ENCODE results near the gene UBE2U.
"Not testable (repeated sequence)": the region's sequence is repeated elsewhere in the genome, so short reads cannot be mapped to it uniquely, and the experiment has no call there.

UBE2U gene

GRCh38 chr1:64236541-64236954 is 33.1 kb downstream of the UBE2U start:
- DNase-seq (ENCODE audit: low read depth in 2 of 2, low spot score in 1 of 2): no peak

- not testable (repeated sequence) for DNase-seq (ENCODE audit: low read depth in 2 of 2, low spot score in 1 of 2)
Measured at GRCh38 chr1:64239519-64239918, 36.1 kb downstream of the UBE2U start.

- DNase-seq (ENCODE audit: low read depth in 2 of 2, low spot score in 1 of 2): no peak
Measured at GRCh38 chr1:64240206-64240605, 36.8 kb downstream of the UBE2U start.

DNA sequence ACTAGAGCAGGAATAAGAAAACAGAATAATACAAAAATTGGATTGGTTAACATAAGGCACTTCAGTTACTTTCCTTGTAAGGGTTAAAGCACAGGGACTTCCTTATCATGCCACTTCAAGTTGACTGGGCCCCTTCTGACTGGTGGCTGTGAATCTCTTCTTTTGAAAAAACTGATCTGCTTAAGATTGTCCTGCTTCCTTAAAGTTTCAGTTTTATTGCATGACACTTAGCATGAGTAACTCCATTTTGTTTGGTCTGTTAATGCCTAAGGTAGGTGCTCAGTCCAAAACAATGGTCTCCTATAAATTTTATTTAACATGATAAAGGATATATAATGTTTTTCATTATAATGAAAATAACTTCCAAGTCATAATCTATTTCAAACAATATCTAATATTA is 37.6 kb downstream of the UBE2U start:
- no peak for DNase-seq (ENCODE audit: low read depth in 2 of 2, low spot score in 1 of 2)

DNA sequence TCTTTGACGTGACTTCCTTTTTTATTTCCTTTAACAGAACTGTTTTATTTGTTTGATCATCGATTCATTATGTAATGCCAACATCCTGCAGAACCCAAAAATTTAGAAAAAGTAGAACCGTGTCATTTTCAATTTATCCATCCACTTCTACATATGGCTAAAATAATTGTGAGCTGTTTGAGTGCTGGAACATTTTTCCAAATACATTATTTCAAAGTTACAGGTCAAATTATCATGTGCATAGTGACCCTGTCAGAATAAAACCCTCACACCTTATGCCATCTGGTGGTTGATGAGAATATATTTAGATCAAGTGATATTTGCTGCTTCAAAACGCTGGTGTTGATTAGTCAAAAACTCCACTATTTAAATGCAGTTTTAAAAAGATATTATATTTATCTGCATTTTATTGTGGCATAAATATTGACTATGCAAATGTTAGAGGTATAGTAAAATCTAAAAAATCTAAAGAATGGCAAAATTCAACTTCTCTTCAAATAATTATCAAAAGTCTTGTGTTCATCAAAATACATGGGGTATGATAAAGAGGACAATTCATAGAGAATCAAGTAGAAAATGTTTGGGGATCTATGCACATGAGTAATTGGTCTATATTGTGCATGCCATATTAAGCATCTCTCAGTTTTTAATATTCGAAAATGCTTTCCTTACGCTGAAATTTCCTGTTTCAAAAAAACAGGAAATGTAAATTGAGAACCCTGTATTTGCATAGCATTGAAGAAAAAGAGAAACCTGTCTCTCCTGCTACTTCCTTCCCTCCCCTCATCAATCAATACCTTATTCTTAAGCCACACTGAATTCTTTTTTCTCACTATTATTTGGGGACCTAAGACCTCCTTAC is 39.7 kb downstream of the UBE2U start:
- no peak for DNase-seq (ENCODE audit: low read depth in 2 of 2, low spot score in 1 of 2)

DNA sequence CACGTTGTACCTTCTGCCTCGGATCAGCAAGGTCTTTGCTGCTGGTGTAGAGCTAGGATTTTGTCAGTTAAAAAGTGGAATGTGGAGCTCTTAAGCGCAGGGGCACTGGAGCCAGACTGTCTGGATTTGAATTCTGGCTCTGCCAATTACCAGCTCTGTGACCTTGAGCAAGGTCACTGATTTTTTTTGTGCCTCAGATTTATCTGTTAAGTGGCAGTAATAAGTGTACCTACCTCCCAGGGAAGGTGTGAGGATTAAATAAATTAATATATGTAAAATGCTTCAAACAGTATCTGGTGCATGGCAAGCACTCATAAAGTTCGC is 40.3 kb downstream of the UBE2U start:
- DNase-seq (ENCODE audit: low read depth in 2 of 2, low spot score in 1 of 2): no peak

DNA sequence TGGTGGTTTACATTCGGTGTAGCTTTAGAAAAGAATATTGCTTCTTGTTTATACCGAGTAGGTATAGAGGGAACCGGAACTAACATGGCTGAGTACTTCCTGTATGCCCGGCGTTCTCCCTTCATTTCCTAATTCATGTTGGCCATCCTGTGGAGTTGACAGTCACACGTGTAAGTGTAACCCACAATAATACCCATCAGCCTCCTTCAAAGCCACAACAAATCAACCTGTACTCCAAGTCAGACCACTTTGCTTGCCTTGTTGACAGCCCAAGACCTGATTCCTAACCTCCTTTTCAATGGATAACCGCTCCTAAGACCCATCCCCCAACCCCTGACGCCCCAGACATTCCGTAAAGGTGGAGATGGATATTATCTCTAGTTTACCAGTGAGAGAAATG is 42.1 kb downstream of the UBE2U start:
- DNase-seq (ENCODE audit: low read depth in 2 of 2, low spot score in 1 of 2): no peak

DNA sequence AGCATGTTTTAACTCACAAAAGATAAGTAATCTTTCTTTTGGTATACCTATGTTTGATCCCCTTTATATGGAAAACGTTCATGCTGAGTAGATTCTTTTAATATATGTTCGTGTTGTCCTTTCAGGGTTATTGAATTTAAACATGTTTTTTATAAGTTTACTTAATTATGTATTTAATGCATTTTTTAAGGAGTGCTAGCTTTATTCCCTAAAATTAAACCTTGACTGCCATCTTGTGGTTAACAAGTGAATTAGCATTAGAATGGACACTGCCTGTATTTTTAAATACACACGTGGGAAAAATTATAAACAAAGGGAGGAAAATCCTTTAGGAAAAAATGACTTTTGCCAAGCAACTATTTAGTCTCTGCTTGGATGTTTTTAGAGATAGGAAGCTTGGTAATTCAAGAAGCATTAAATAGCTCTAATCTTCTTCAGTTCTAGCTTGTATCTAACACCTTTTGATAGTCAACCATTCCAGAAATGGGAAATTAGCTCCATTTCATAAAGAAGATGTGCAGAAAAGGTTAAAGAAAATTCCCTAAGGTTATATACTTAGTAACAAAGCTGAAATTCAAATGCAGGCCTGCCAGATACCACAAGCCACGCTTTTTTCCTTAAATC is 43.0 kb downstream of the UBE2U start:
- DNase-seq (ENCODE audit: low read depth in 2 of 2, low spot score in 1 of 2): no peak

- no peak for DNase-seq (ENCODE audit: low read depth in 2 of 2, low spot score in 1 of 2)
Measured at GRCh38 chr1:64248065-64248464, 44.6 kb downstream of the UBE2U start.

DNA sequence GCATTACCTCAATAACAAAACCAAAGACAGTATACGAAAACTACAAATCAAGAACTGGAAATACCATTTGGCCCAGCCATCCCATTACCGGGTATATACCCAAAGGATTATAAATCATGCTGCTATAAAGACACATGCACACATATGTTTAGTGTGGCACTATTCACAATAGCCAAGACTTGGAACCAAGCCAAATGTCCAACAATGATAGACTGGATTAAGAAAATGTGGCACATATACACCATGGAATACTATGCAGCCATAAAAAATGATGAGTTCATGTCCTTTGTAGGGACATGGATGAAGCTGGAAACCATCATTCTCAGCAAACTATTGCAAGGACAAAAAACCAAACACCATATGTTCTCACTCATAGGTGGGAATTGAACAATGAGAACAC is 47.0 kb downstream of the UBE2U start:
- not testable (repeated sequence) for DNase-seq (ENCODE audit: low read depth in 2 of 2, low spot score in 1 of 2)

GRCh38 chr1:64251971-64252370 is 48.5 kb downstream of the UBE2U start:
- DNase-seq (ENCODE audit: low read depth in 2 of 2, low spot score in 1 of 2): no peak

DNA sequence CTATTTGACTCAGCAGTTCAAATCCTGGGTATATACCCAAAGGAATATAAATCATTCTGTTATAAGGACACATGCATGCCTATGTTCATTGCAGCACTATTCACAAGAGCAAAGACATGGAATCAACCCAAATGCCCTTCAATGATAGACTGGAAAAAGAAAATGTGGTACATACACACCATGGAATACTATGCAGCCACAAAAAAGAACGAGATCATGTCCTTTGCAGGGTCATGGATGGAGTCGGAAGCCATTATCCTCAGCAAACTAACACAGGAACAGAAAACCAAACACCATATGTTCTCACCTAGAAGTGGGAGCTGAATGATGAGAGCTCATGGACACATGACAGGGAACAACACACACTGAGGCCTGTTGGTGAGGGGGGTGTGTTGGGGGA is 53.8 kb downstream of the UBE2U start:
- DNase-seq (ENCODE audit: low read depth in 2 of 2, low spot score in 1 of 2): not testable (repeated sequence)

DNA sequence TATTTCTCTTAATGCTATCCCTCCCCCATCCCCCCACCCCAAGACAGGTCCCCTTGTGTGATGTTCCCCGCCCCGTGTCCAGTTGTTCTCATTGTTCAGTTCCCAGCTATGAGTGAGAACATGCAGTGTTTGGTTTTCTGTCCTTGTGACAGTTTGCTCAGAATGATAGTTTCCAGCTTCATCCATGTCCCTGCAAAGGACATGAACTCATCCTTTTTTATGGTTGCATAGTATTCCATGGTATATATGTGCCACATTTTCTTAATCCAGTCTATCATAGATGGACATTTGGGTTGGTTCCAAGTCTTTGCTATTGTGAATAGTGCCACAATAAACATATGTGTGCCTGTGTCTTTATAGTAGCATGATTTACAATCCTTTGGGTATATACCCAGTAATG is 55.0 kb downstream of the UBE2U start:
- DNase-seq (ENCODE audit: low read depth in 2 of 2, low spot score in 1 of 2): not testable (repeated sequence)

- no peak for DNase-seq (ENCODE audit: low read depth in 2 of 2, low spot score in 1 of 2)
Measured at GRCh38 chr1:64263335-64263734, 59.9 kb downstream of the UBE2U start.

- no peak for DNase-seq (ENCODE audit: low read depth in 2 of 2, low spot score in 1 of 2)
Measured at GRCh38 chr1:64263856-64264255, 60.4 kb downstream of the UBE2U start.

DNA sequence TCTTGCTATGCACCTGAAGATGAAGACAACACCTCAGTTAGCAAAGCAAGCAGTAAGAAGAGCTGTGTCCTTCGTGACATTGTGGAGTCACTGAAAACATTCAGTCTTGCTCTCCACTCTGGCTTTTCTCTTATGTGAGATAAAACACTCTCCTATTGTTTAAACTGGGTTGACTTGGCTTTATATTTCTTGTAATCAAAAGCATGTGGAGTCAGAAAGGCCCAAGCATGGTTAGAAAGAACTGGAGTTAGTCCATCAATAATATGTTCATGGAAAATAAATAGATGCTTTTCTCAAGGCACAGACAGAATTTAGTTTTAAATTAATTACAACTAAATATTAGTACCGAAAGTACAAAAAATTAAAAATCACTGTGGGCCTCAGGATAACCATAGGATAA is 61.7 kb downstream of the UBE2U start:
- DNase-seq (ENCODE audit: low read depth in 2 of 2, low spot score in 1 of 2): no peak

DNA sequence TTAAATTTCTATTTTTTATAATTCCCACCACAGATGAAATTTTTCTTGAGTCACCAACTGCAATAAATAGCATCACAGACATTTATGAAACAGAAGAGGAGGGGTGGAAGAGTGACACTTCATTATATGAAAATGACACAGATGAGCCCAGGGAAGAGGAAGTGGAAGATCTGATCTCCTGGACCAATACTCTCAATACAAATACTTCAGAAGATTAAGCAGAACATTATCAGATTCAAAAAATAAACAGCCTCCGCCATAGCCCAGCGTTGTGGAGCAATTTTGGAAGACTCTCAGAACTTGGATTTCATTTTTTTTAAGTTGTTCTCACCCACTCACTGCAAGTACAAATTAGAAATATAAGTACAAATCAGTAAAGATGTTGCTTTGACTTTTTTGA is 63.6 kb downstream of the UBE2U start:
- no peak for DNase-seq (ENCODE audit: low read depth in 2 of 2, low spot score in 1 of 2)

GRCh38 chr1:64268653-64269557 is 65.5 kb downstream of the UBE2U start:
- peak; percentile 28 to 38 for DNase-seq (ENCODE audit: low read depth in 2 of 2, low spot score in 1 of 2)

DNA sequence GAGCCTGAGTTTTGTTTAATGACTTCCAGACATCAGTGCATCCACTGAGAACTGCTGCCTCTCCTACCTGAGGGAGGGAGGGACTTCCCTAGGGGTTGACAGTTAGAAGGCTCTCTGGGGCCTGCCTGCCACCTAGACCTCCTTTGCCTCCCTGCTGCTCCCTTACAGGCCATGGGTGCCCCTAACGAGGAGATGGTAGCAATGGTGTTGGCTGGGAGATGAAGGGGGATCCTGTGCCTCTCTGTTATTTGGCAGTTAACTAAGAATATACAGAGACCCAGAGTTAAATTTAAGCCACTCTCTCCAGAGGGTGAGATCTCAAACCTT is 66.1 kb downstream of the UBE2U start:
- no peak for DNase-seq (ENCODE audit: low read depth in 2 of 2, low spot score in 1 of 2)

- no peak for DNase-seq (ENCODE audit: low read depth in 2 of 2, low spot score in 1 of 2)
Measured at GRCh38 chr1:64280001-64280400, 76.6 kb downstream of the UBE2U start.

- no peak for DNase-seq (ENCODE audit: low read depth in 2 of 2, low spot score in 1 of 2)
Measured at GRCh38 chr1:64282351-64282750, 78.9 kb downstream of the UBE2U start.

GRCh38 chr1:64287071-64287470 is 83.6 kb downstream of the UBE2U start:
- DNase-seq (ENCODE audit: low read depth in 2 of 2, low spot score in 1 of 2): no peak
